ENCODE data around the gene RFTN1.
"Not testable (repeated sequence)": the region's sequence is repeated elsewhere in the genome, so short reads cannot be mapped to it uniquely, and the experiment has no call there.

The RFTN1 gene

GRCh38 chr3:16316847-16317560 lies 196.5 kb downstream of the RFTN1 start:
- peak overlapping the region; percentile 3 for H3K4me3 Mint-ChIP-seq
- no peaks in the 10 kb centered on the region for H3K9me3 Mint-ChIP-seq
- peaks cover 94% of the 10 kb centered on the region for H3K4me1 Mint-ChIP-seq (ENCODE audit: low read depth)
- no peaks in the 10 kb centered on the region for H3K27me3 Mint-ChIP-seq
- no peak for DNase-seq
- H3K27ac Mint-ChIP-seq = peak overlapping the region; percentile 93
- H3K36me3 Mint-ChIP-seq (ENCODE audit: low read depth) = peaks cover 99% of the 10 kb centered on the region

GRCh38 chr3:16316396-16316795 lies 197.1 kb downstream of the RFTN1 start:
- H3K27me3 Mint-ChIP-seq = no peaks in the 10 kb centered on the region
- no peak overlapping the region for H3K4me3 Mint-ChIP-seq
- no peaks in the 10 kb centered on the region for H3K9me3 Mint-ChIP-seq
- H3K36me3 Mint-ChIP-seq (ENCODE audit: low read depth) = peaks cover 99% of the 10 kb centered on the region
- H3K4me1 Mint-ChIP-seq (ENCODE audit: low read depth) = peaks cover 97% of the 10 kb centered on the region
- peak overlapping the region; percentile 93 for H3K27ac Mint-ChIP-seq
- DNase-seq = no peak

GRCh38 chr3:16315623-16316022 lies 197.9 kb downstream of the RFTN1 start:
- Mint-ChIP-seq H3K27ac (peak overlapping the region; percentile 93), H3K36me3 (ENCODE audit: low read depth) (peaks cover 98% of the 10 kb centered on the region), H3K9me3 (no peaks in the 10 kb centered on the region), H3K4me1 (ENCODE audit: low read depth) (peaks cover 96% of the 10 kb centered on the region), H3K27me3 (no peaks in the 10 kb centered on the region), H3K4me3 (no peak overlapping the region)
- DNase-seq = no peak

GRCh38 chr3:16313886-16314645 lies 199.4 kb downstream of the RFTN1 start:
- H3K36me3 Mint-ChIP-seq (ENCODE audit: low read depth) = peaks cover 95% of the 10 kb centered on the region
- no peaks in the 10 kb centered on the region for H3K27me3 Mint-ChIP-seq
- H3K4me1 Mint-ChIP-seq (ENCODE audit: low read depth) = peaks cover 95% of the 10 kb centered on the region
- H3K9me3 Mint-ChIP-seq = no peaks in the 10 kb centered on the region
- no peak for DNase-seq
- H3K27ac Mint-ChIP-seq = peak overlapping the region; percentile 93
- no peak overlapping the region for H3K4me3 Mint-ChIP-seq

GRCh38 chr3:16311960-16312451 lies 201.5 kb downstream of the RFTN1 start:
- Mint-ChIP-seq H3K9me3 (no peaks in the 10 kb centered on the region), H3K4me1 (ENCODE audit: low read depth) (peaks cover 93% of the 10 kb centered on the region), H3K27ac (peak overlapping the region; percentile 91), H3K36me3 (ENCODE audit: low read depth) (peaks cover 93% of the 10 kb centered on the region), H3K4me3 (peak overlapping the region; percentile 56), H3K27me3 (no peaks in the 10 kb centered on the region)
- peak; percentile 55 for DNase-seq

- not testable (repeated sequence) for H3K9me3 Mint-ChIP-seq, H3K27me3 Mint-ChIP-seq
- DNase-seq = peak; percentile 27
- Mint-ChIP-seq H3K4me1 (ENCODE audit: low read depth) (peaks cover 93% of the 10 kb centered on the region), H3K36me3 (ENCODE audit: low read depth) (peaks cover 93% of the 10 kb centered on the region), H3K4me3 (peak overlapping the region; percentile 25), H3K27ac (peak overlapping the region; percentile 98)
These were observed 203.0 kb downstream of the RFTN1 start for GRCh38 chr3:16310486-16310885.

GRCh38 chr3:16309558-16309957 lies 203.9 kb downstream of the RFTN1 start:
- peak; percentile 31 for DNase-seq

GRCh38 chr3:16308727-16309126 lies 204.8 kb downstream of the RFTN1 start:
- peaks cover 91% of the 10 kb centered on the region for H3K36me3 Mint-ChIP-seq (ENCODE audit: low read depth)
- peak overlapping the region; percentile 41 for H3K4me3 Mint-ChIP-seq
- H3K27me3 Mint-ChIP-seq = no peaks in the 10 kb centered on the region
- H3K9me3 Mint-ChIP-seq = no peaks in the 10 kb centered on the region
- no peak for DNase-seq
- peak overlapping the region; percentile 91 for H3K27ac Mint-ChIP-seq
- H3K4me1 Mint-ChIP-seq (ENCODE audit: low read depth) = peaks cover 91% of the 10 kb centered on the region

More at GRCh38 chr3:16309558-16309957, 203.9 kb downstream of the RFTN1 start:
- H3K9me3 Mint-ChIP-seq = no peaks in the 10 kb centered on the region
- peak overlapping the region; percentile 49 for H3K4me3 Mint-ChIP-seq
- peaks cover 93% of the 10 kb centered on the region for H3K36me3 Mint-ChIP-seq (ENCODE audit: low read depth)
- no peaks in the 10 kb centered on the region for H3K27me3 Mint-ChIP-seq
- H3K4me1 Mint-ChIP-seq (ENCODE audit: low read depth) = peaks cover 93% of the 10 kb centered on the region
- H3K27ac Mint-ChIP-seq = peak overlapping the region; percentile 98

GRCh38 chr3:16307832-16308531 lies 205.5 kb downstream of the RFTN1 start:
- H3K4me3 Mint-ChIP-seq = peak overlapping the region; percentile 41
- H3K9me3 Mint-ChIP-seq = no peaks in the 10 kb centered on the region
- H3K27me3 Mint-ChIP-seq = no peaks in the 10 kb centered on the region
- peaks cover 91% of the 10 kb centered on the region for H3K36me3 Mint-ChIP-seq (ENCODE audit: low read depth)
- H3K4me1 Mint-ChIP-seq (ENCODE audit: low read depth) = peaks cover 92% of the 10 kb centered on the region
- DNase-seq = no peak
- peak overlapping the region; percentile 91 for H3K27ac Mint-ChIP-seq

GRCh38 chr3:16305111-16305541 lies 208.4 kb downstream of the RFTN1 start:
- peak overlapping the region; percentile 89 for H3K27ac Mint-ChIP-seq
- H3K9me3 Mint-ChIP-seq = no peaks in the 10 kb centered on the region
- peaks cover 87% of the 10 kb centered on the region for H3K36me3 Mint-ChIP-seq (ENCODE audit: low read depth)
- peaks cover 95% of the 10 kb centered on the region for H3K4me1 Mint-ChIP-seq (ENCODE audit: low read depth)
- H3K4me3 Mint-ChIP-seq = peak overlapping the region; percentile 49
- no peaks in the 10 kb centered on the region for H3K27me3 Mint-ChIP-seq
- no peak for DNase-seq

GRCh38 chr3:16304061-16305010 lies 209.2 kb downstream of the RFTN1 start:
- no peaks in the 10 kb centered on the region for H3K9me3 Mint-ChIP-seq
- no peak for DNase-seq
- H3K36me3 Mint-ChIP-seq (ENCODE audit: low read depth) = peaks cover 87% of the 10 kb centered on the region
- H3K27me3 Mint-ChIP-seq = no peaks in the 10 kb centered on the region
- peaks cover 95% of the 10 kb centered on the region for H3K4me1 Mint-ChIP-seq (ENCODE audit: low read depth)
- peak overlapping the region; percentile 49 for H3K4me3 Mint-ChIP-seq
- peak overlapping the region; percentile 89 for H3K27ac Mint-ChIP-seq

GRCh38 chr3:16303037-16303575 lies 210.4 kb downstream of the RFTN1 start:
- peaks cover 89% of the 10 kb centered on the region for H3K36me3 Mint-ChIP-seq (ENCODE audit: low read depth)
- H3K27ac Mint-ChIP-seq = peak overlapping the region; percentile 94
- peak overlapping the region; percentile 1 for H3K4me3 Mint-ChIP-seq
- H3K9me3 Mint-ChIP-seq = no peaks in the 10 kb centered on the region
- peaks cover 97% of the 10 kb centered on the region for H3K4me1 Mint-ChIP-seq (ENCODE audit: low read depth)
- no peaks in the 10 kb centered on the region for H3K27me3 Mint-ChIP-seq
- no peak for DNase-seq

- Mint-ChIP-seq H3K9me3 (no peaks in the 10 kb centered on the region), H3K4me3 (peak overlapping the region; percentile 62), H3K27me3 (no peaks in the 10 kb centered on the region), H3K36me3 (ENCODE audit: low read depth) (peaks cover 89% of the 10 kb centered on the region), H3K4me1 (ENCODE audit: low read depth) (peaks cover 97% of the 10 kb centered on the region), H3K27ac (peak overlapping the region; percentile 94)
- DNase-seq = no peak
These were observed 211.3 kb downstream of the RFTN1 start for GRCh38 chr3:16302082-16302631.

All from activated T-cell treated with anti-CD3 and anti-CD28 coated beads, Interleukin-2, amount 50 U/mL, for 24 hours (primary cell).